Endodermal cell (in vitro differentiated cells): ENCODE results near the gene CAPN1. TPM values are rescaled to one million over a fixed set of nuclear protein-coding genes. Genes with fewer than 3 reads are reported as not detected.
"Not testable (repeated sequence)": the region's sequence is repeated elsewhere in the genome, so short reads cannot be mapped to it uniquely, and the experiment has no call there.

Source experiments
- DNase-seq: peaks from one replicate; pipeline ENCODE4 v3.0.0-alpha.2; 2017
- H3K27ac ChIP-seq: 2 replicates; pipeline ENCODE4 v1.5.1; 2013; ENCODE audit warnings: mild to moderate bottlenecking, low read depth, low read length, moderate library complexity
- H3K27me3 ChIP-seq: 2 replicates; pipeline ENCODE4 v1.6.1; 2013; ENCODE audit warnings: mild to moderate bottlenecking, low read length, moderate library complexity; ENCODE audit not compliant: insufficient read depth, control insufficient read depth, poor library complexity, severe bottlenecking
- H3K36me3 ChIP-seq: 2 replicates; pipeline ENCODE4 v1.7.0; 2013; ENCODE audit warnings: mild to moderate bottlenecking, low read length, moderate library complexity; ENCODE audit not compliant: control insufficient read depth, insufficient read depth
- H3K4me1 ChIP-seq: one replicate; pipeline ENCODE4 v1.7.0; 2013; ENCODE audit warnings: low read length; ENCODE audit not compliant: control insufficient read depth, insufficient read depth
- H3K4me3 ChIP-seq: 2 replicates; pipeline ENCODE4 v1.5.1; 2013; ENCODE audit warnings: mild to moderate bottlenecking, low read length, moderate library complexity
- H3K9ac ChIP-seq: 2 replicates; pipeline ENCODE4 v1.6.1; 2013; ENCODE audit warnings: mild to moderate bottlenecking, low read length, moderate library complexity; ENCODE audit not compliant: poor library complexity, severe bottlenecking; ENCODE audit errors: extremely low read depth
- H3K9me3 ChIP-seq: 2 replicates; pipeline ENCODE4 v1.6.1; 2013; ENCODE audit warnings: mild to moderate bottlenecking, low read length, moderate library complexity; ENCODE audit not compliant: control insufficient read depth
- H3K27ac Mint-ChIP-seq: 2 replicates; pipeline ENCODE4 v1.8.0; 2020; ENCODE audit warnings: mixed read lengths
- H3K27me3 Mint-ChIP-seq: 2 replicates; pipeline ENCODE4 v1.8.0; 2021; ENCODE audit warnings: mild to moderate bottlenecking, mixed read lengths; ENCODE audit not compliant: insufficient read depth
- H3K36me3 Mint-ChIP-seq: 2 replicates; pipeline ENCODE4 v1.8.0; 2020; ENCODE audit warnings: low read depth, mixed read lengths
- H3K4me1 Mint-ChIP-seq: 2 replicates; pipeline ENCODE4 v1.8.0; 2020; ENCODE audit warnings: mixed read lengths
- H3K4me3 Mint-ChIP-seq: 2 replicates; pipeline ENCODE4 v1.8.0; 2020; ENCODE audit warnings: mild to moderate bottlenecking, moderate library complexity, mixed read lengths
- H3K9me3 Mint-ChIP-seq: 2 replicates; pipeline ENCODE4 v1.8.0; 2020; ENCODE audit warnings: mild to moderate bottlenecking, mixed read lengths
- WGBS, 2 experiments: methylation state at CpG; one replicate each; pipeline versions ENCODE4 v1.1.5 to v1.1.7; 2013; ENCODE audit warnings: missing lambda C conversion rate in 2 of 2, mixed read lengths in 1 of 2; ENCODE audit not compliant: insufficient coverage in 1 of 2, insufficient read length in 1 of 2; 5-methylcytosine and 5-hydroxymethylcytosine counted together
- total RNA-seq, 2 donors: library from RNA; stranded (reverse); fragmentation: NEBNext Ultra II Directional in 1 of 2; extraction: Animal tissue kit (Norgen Biotek cat#: 25700) in 1 of 2; gene quantifications; 2 replicates in 1 of 2; 3 replicates in 1 of 2; pipeline ENCODE4 v1.2.1, GENCODE V29; 2021
- TF ChIP-seq, protein P1 (sequence below): fragments of 200-600 bp; sonication (generic); conservative IDR thresholded peaks from 2 replicates; pipeline ENCODE4 v1.5.0; 2021; ENCODE audit warnings: antibody characterized with exemption, mild to moderate bottlenecking

CAPN1 gene
- total RNA-seq, 2 donors from 2014 or later = 183 to 223 TPM

DNA sequence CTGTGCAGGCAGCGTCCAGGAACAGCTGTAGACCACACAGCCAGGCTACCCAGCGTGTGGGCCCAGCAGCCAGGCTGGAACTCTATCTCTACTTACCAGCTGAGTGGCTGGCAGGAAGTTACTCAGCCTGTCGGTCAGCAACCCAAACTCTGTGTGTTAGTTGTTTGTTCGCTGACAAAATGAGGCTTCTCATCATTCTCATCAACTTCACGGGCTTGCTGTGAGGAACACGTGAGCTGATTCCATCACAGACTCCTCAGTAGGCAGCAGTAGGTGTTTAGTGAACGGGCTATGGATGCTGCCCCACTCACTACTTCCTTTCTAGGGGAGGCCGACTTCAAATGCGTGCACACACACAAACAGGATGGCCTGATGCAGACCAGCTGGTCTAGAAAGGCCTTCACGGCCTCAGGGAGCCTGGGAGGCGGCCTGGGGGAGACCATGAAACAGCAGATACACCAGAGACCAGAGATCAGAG is 12.5 kb upstream of the CAPN1 start:
- TF ChIP-seq, protein P1, sequence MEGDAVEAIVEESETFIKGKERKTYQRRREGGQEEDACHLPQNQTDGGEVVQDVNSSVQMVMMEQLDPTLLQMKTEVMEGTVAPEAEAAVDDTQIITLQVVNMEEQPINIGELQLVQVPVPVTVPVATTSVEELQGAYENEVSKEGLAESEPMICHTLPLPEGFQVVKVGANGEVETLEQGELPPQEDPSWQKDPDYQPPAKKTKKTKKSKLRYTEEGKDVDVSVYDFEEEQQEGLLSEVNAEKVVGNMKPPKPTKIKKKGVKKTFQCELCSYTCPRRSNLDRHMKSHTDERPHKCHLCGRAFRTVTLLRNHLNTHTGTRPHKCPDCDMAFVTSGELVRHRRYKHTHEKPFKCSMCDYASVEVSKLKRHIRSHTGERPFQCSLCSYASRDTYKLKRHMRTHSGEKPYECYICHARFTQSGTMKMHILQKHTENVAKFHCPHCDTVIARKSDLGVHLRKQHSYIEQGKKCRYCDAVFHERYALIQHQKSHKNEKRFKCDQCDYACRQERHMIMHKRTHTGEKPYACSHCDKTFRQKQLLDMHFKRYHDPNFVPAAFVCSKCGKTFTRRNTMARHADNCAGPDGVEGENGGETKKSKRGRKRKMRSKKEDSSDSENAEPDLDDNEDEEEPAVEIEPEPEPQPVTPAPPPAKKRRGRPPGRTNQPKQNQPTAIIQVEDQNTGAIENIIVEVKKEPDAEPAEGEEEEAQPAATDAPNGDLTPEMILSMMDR = no peak
- Mint-ChIP-seq H3K9me3 (no peaks in the 10 kb centered on the region), H3K4me1 (peaks cover 8% of the 10 kb centered on the region), H3K4me3 (no peak overlapping the region), H3K36me3 (no peaks in the 10 kb centered on the region), H3K27me3 (no peaks in the 10 kb centered on the region), H3K27ac (peak overlapping the region; percentile 52)
- 89% methylated on average over 6 to 11 of the region's 11 CpGs for WGBS, 2 experiments
- H3K27me3 ChIP-seq = no peaks in the 10 kb centered on the region
- no peak overlapping the region for H3K9ac ChIP-seq
- H3K4me1 ChIP-seq = no peaks in the 10 kb centered on the region
- H3K4me3 ChIP-seq = no peak overlapping the region
- peak; percentile 47 for DNase-seq
- H3K9me3 ChIP-seq = no peaks in the 10 kb centered on the region
- peak overlapping the region; percentile 38 for H3K27ac ChIP-seq
- H3K36me3 ChIP-seq = no peaks in the 10 kb centered on the region

DNA sequence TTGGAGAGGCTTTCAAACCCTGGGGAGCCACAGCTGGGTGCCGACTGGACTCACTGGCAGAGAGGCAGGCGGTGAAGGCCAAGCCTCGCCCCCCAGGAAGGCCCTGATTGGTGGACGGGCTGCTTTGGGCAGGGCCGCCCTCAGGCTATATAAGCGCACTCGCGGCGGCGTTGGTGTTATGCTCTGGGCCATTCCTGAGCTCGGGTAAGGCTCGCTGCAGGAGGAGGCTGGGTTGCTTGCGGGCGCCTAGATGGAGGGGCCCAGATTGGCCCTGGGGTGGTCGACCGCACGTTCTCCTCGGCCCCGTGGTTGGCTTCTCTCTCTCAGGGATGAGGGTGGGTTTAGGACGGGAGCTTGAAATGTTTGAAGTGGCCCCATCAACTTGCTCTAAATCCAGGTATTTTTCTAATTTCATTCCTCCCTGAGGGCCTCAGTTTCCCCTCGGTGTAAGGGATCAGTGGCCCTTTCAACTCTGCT is 11.6 kb upstream of the CAPN1 start, which contains the start of gene SPDYC:
Gene SPDYC, plus strand, starts transcription at position 176 of the 477 bp plus-strand sequence. CDS start 1,125 bp downstream, outside the sequence.
- H3K9ac ChIP-seq = no peak within 1 kb of the TSS
- H3K4me1 ChIP-seq = no peaks in the 10 kb centered on the region
- H3K36me3 Mint-ChIP-seq = no peaks in the 10 kb centered on the region
- no peaks in the 10 kb centered on the region for H3K27me3 ChIP-seq
- no peak within 1 kb of the TSS for H3K4me3 ChIP-seq
- H3K4me3 Mint-ChIP-seq = no peak within 1 kb of the TSS
- no peaks in the 10 kb centered on the region for H3K27me3 Mint-ChIP-seq
- H3K27ac ChIP-seq = peak within 1 kb of the TSS; percentile 38
- 72 to 88% methylated on average over 10 to 21 of the region's 21 CpGs for WGBS, 2 experiments
- DNase-seq = peak; percentile 85
- H3K9me3 Mint-ChIP-seq = no peaks in the 10 kb centered on the region
- H3K4me1 Mint-ChIP-seq = peaks cover 12% of the 10 kb centered on the region
- TF ChIP-seq, protein P1 = no peak
- peak within 1 kb of the TSS; percentile 52 for H3K27ac Mint-ChIP-seq
- no peaks in the 10 kb centered on the region for H3K36me3 ChIP-seq
- no peaks in the 10 kb centered on the region for H3K9me3 ChIP-seq

DNA sequence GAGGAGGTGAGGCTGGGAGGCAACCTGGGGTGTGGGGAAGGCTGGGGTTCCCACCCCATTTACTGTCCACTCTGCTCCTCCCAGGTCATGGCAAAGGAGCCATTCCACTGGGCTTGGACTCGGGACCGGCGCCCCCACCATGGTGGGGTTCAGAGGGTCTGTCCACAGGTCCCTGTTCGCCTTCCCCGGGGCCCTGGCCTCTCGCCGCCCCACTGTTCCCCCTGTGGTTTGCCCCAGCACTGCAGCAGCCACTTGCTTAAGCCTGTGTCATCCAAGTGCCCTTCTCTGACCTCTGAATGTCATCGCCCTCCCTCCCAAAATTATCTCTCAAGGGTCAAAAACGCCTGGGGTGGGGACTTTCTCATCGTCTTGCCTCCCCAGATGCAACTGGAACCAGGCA is 9.1 kb upstream of the CAPN1 start:
- H3K4me1 ChIP-seq = no peaks in the 10 kb centered on the region
- 87 to 100% methylated on average over 2 to 10 of the region's 10 CpGs for WGBS, 2 experiments
- no peaks in the 10 kb centered on the region for H3K9me3 ChIP-seq
- H3K27me3 Mint-ChIP-seq = no peaks in the 10 kb centered on the region
- H3K27ac ChIP-seq = no peak overlapping the region
- TF ChIP-seq, protein P1 = peak; percentile 35
- DNase-seq = peak; percentile 51
- no peaks in the 10 kb centered on the region for H3K36me3 ChIP-seq
- no peak overlapping the region for H3K27ac Mint-ChIP-seq
- no peak overlapping the region for H3K4me3 ChIP-seq
- H3K4me1 Mint-ChIP-seq = peaks cover 12% of the 10 kb centered on the region
- no peak overlapping the region for H3K9ac ChIP-seq
- no peaks in the 10 kb centered on the region for H3K27me3 ChIP-seq
- H3K9me3 Mint-ChIP-seq = no peaks in the 10 kb centered on the region
- H3K4me3 Mint-ChIP-seq = no peak overlapping the region
- H3K36me3 Mint-ChIP-seq = no peaks in the 10 kb centered on the region

DNA sequence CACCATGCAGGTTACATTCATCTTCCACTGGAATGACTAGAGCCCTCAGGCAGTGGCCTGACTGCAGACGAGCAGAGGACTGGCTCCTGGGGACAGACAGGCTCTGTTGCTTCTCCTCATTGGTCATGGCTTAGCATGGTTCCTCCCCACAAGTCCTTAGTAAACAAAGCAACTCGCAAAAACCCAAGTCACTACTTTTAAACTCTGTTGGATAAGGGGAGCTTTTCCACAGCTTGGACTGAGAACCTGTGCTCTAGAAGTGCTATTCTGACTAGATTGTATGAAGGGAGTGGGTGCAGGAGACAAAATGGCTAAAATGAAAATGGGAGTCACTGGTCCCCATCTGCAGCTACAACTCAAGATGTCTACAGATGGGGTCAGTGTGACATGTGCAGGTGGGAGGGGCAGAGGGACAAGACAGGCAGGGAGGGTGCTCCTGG is 7.1 kb upstream of the CAPN1 start:
- DNase-seq = peak; percentile 63
- not testable (repeated sequence) for H3K27ac ChIP-seq, H3K27me3 Mint-ChIP-seq, H3K4me3 ChIP-seq, H3K9me3 Mint-ChIP-seq, H3K4me1 Mint-ChIP-seq, H3K9me3 ChIP-seq, H3K27me3 ChIP-seq, H3K4me1 ChIP-seq, H3K36me3 ChIP-seq, H3K9ac ChIP-seq, H3K4me3 Mint-ChIP-seq, H3K36me3 Mint-ChIP-seq, H3K27ac Mint-ChIP-seq
- WGBS, 2 experiments = 64 to 67% methylated on average over 1 to 2 of the region's 2 CpGs
